ENCODE measurements around the gene NCOA1. TPM values are rescaled to one million over a fixed set of nuclear protein-coding genes. Genes with fewer than 3 reads are reported as not detected.

Gene NCOA1
- polyA plus RNA-seq, 1 donor (not counting 4 experiments of a cell fraction or from before 2014, with no cell fraction given) = 5.0 TPM

GRCh38 chr2:24559473-24560113, 68.5 kb downstream of the NCOA1 start:
- no peaks in the 10 kb centered on the region for H3K36me3 ChIP-seq (ENCODE audit: control insufficient read depth in 2 of 2, extremely low read depth in 1 of 2, insufficient read depth in 2 of 2, low read length in 2 of 2)
- H4K20me1 ChIP-seq (ENCODE audit: control insufficient read depth, extremely low read depth, insufficient read depth, low read length) = no peaks in the 10 kb centered on the region
- dilution Hi-C loops (cut with MboI; ENCODE audit: extremely low pct_ligation_motif_present, low sequenced_read_pairs) = no loop called here
- H3K27ac ChIP-seq (ENCODE audit: control insufficient read depth, insufficient read depth, low read length) = no peak overlapping the region
- no peak for DNase-seq (ENCODE audit: low read depth, low spot score)
- H3K9ac ChIP-seq (ENCODE audit: control insufficient read depth, extremely low read depth, insufficient read depth, low read length) = no peak overlapping the region
- H3K79me2 ChIP-seq (ENCODE audit: control insufficient read depth, insufficient read depth, low read length) = no peaks in the 10 kb centered on the region
- no peaks in the 10 kb centered on the region for H3K27me3 ChIP-seq (ENCODE audit: control insufficient read depth, extremely low read depth, insufficient read depth, low read length)
- H3K9me3 ChIP-seq (ENCODE audit: control insufficient read depth, low read depth, low read length) = no peaks in the 10 kb centered on the region
- H3K4me2 ChIP-seq (ENCODE audit: control insufficient read depth, extremely low read depth, insufficient read depth, low read depth, low read length) = no peak overlapping the region
- no peaks in the 10 kb centered on the region for H3K4me1 ChIP-seq (ENCODE audit: control insufficient read depth, extremely low read depth, insufficient read depth, low read length)
- H2AFZ ChIP-seq (ENCODE audit: control insufficient read depth, low read length) = no peak overlapping the region
- H3K4me3 ChIP-seq (ENCODE audit: control insufficient read depth in 2 of 3, extremely low read depth in 1 of 3, insufficient read depth in 2 of 3, low read depth in 1 of 3, low read length in 3 of 3) = no peak overlapping the region
- no peak for TF ChIP-seq CTCF (optimal IDR thresholded peaks at IDR 0.05 in 1 of 3, IDR thresholded peaks at IDR 0.05 in 1 of 3, conservative IDR thresholded peaks at IDR 0.05 in 1 of 3; ENCODE audit: extremely low read depth in 1 of 3, insufficient read depth in 2 of 3, low read length in 3 of 3)
- TF ChIP-seq EZH2 (IDR thresholded peaks at IDR 0.05; ENCODE audit: low read length) = no peak
- no peak for FAIRE-seq
- no peaks in the 10 kb centered on the region for H3K9me1 ChIP-seq (ENCODE audit: control insufficient read depth, extremely low read depth, insufficient read depth, low read length)

- Histone ChIP-seq H3K4me2 (ENCODE audit: control insufficient read depth, extremely low read depth, insufficient read depth, low read depth, low read length) (no peak overlapping the region), H3K9ac (ENCODE audit: control insufficient read depth, extremely low read depth, insufficient read depth, low read length) (no peak overlapping the region), H3K4me1 (ENCODE audit: control insufficient read depth, extremely low read depth, insufficient read depth, low read length) (no peaks in the 10 kb centered on the region), H4K20me1 (ENCODE audit: control insufficient read depth, extremely low read depth, insufficient read depth, low read length) (no peaks in the 10 kb centered on the region), H3K79me2 (ENCODE audit: control insufficient read depth, insufficient read depth, low read length) (no peaks in the 10 kb centered on the region), H3K9me3 (ENCODE audit: control insufficient read depth, low read depth, low read length) (no peaks in the 10 kb centered on the region), H3K4me3 (ENCODE audit: control insufficient read depth in 2 of 3, extremely low read depth in 1 of 3, insufficient read depth in 2 of 3, low read depth in 1 of 3, low read length in 3 of 3) (no peak overlapping the region), H3K27me3 (ENCODE audit: control insufficient read depth, extremely low read depth, insufficient read depth, low read length) (no peaks in the 10 kb centered on the region), H2AFZ (ENCODE audit: control insufficient read depth, low read length) (no peak overlapping the region), H3K9me1 (ENCODE audit: control insufficient read depth, extremely low read depth, insufficient read depth, low read length) (no peaks in the 10 kb centered on the region), H3K27ac (ENCODE audit: control insufficient read depth, insufficient read depth, low read length) (no peak overlapping the region), H3K36me3 (ENCODE audit: control insufficient read depth in 2 of 2, extremely low read depth in 1 of 2, insufficient read depth in 2 of 2, low read length in 2 of 2) (no peaks in the 10 kb centered on the region)
- no peak for DNase-seq (ENCODE audit: low read depth, low spot score)
- TF ChIP-seq CTCF (optimal IDR thresholded peaks at IDR 0.05 in 1 of 3, IDR thresholded peaks at IDR 0.05 in 1 of 3, conservative IDR thresholded peaks at IDR 0.05 in 1 of 3; ENCODE audit: extremely low read depth in 1 of 3, insufficient read depth in 2 of 3, low read length in 3 of 3) (no peak), EZH2 (IDR thresholded peaks at IDR 0.05; ENCODE audit: low read length) (no peak)
- dilution Hi-C loops (cut with MboI; ENCODE audit: extremely low pct_ligation_motif_present, low sequenced_read_pairs) = no loop called here
- FAIRE-seq = no peak
Observed at GRCh38 chr2:24565537-24565936, 74.5 kb downstream of the NCOA1 start.

Data from keratinocyte (primary cell).